EH (cell line): ENCODE measurements around the gene RSRC1.
A peak's percentile ranks its signal among the peaks of the same experiment; 100 is the strongest.
"Not testable (repeated sequence)": the region's sequence is repeated elsewhere in the genome, so short reads cannot be mapped to it uniquely, and the experiment has no call there.

Source experiments
- DNase-seq: peaks from one replicate; pipeline ENCODE4 v3.0.0-alpha.2; 2015; ENCODE audit warnings: low read depth

RSRC1 gene

GRCh38 chr3:158109804-158110657 is at the start of gene RSRC1:
Gene RSRC1 (plus strand): TSS chr3:158110089. CDS start chr3:158122105, 12,016 bp downstream.
- DNase-seq = peak; percentile 87

- DNase-seq = not testable (repeated sequence)
Measured at GRCh38 chr3:158065574-158065973, 44.3 kb upstream of the RSRC1 start.

GRCh38 chr3:158072790-158073189 is 37.1 kb upstream of the RSRC1 start:
- no peak for DNase-seq

- DNase-seq = peak; percentile 6
Measured at GRCh38 chr3:158074591-158074990, 35.3 kb upstream of the RSRC1 start.

GRCh38 chr3:158079599-158079998 is 30.3 kb upstream of the RSRC1 start:
- DNase-seq = no peak

- no peak for DNase-seq
Measured at GRCh38 chr3:158084651-158085050, 25.2 kb upstream of the RSRC1 start.

GRCh38 chr3:158085358-158085757 is 24.5 kb upstream of the RSRC1 start:
- no peak for DNase-seq

GRCh38 chr3:158085931-158086330 is 24.0 kb upstream of the RSRC1 start:
- DNase-seq = no peak

- DNase-seq = no peak
Measured at GRCh38 chr3:158086361-158086760, 23.5 kb upstream of the RSRC1 start.

- DNase-seq = no peak
Measured at GRCh38 chr3:158086776-158087175, 23.1 kb upstream of the RSRC1 start.

- DNase-seq = peak; percentile 69
Measured at GRCh38 chr3:158091531-158091930, 18.4 kb upstream of the RSRC1 start.

- peak; percentile 42 for DNase-seq
Measured at GRCh38 chr3:158093526-158093925, 16.4 kb upstream of the RSRC1 start.

- DNase-seq = no peak
Measured at GRCh38 chr3:158094235-158095110, 15.4 kb upstream of the RSRC1 start.

- no peak for DNase-seq
Measured at GRCh38 chr3:158095111-158095813, 14.6 kb upstream of the RSRC1 start.

GRCh38 chr3:158095814-158096704 is 13.8 kb upstream of the RSRC1 start:
- DNase-seq = no peak

- DNase-seq = no peak
Measured at GRCh38 chr3:158097081-158097592, 12.8 kb upstream of the RSRC1 start.

- DNase-seq = no peak
Measured at GRCh38 chr3:158097593-158098308, 12.1 kb upstream of the RSRC1 start.

GRCh38 chr3:158098309-158098639 is 11.6 kb upstream of the RSRC1 start:
- DNase-seq = no peak

- peak; percentile 33 for DNase-seq
Measured at GRCh38 chr3:158098834-158099424, 11.0 kb upstream of the RSRC1 start.

- DNase-seq = no peak
Measured at GRCh38 chr3:158100681-158101080, 9.2 kb upstream of the RSRC1 start.
